WERI-Rb-1 (cell line): Measurements from ENCODE around the gene UMAD1.

Experiments used
- DNase-seq: peaks from one replicate; pipeline ENCODE4 v3.0.0-alpha.2; 2020
- H3K27ac ChIP-seq: fragments of 250-450 bp; sonication (Bioruptor Pico); 2 replicates; pipeline ENCODE4 v1.5.1; 2020; ENCODE audit warnings: mild to moderate bottlenecking, moderate library complexity
- H3K27me3 ChIP-seq: fragments of 250-450 bp; sonication (Bioruptor Pico); 2 replicates; pipeline ENCODE4 v1.5.1; 2021; ENCODE audit warnings: mild to moderate bottlenecking, low read depth, moderate library complexity; ENCODE audit not compliant: insufficient read depth, severe bottlenecking
- H3K36me3 ChIP-seq: fragments of 250-450 bp; sonication (Bioruptor Pico); 2 replicates; pipeline ENCODE4 v1.5.1; 2020; ENCODE audit warnings: mild to moderate bottlenecking, moderate library complexity
- H3K4me3 ChIP-seq: 2 replicates; pipeline ENCODE4 v1.5.1; 2011; ENCODE audit warnings: low read depth, mild to moderate bottlenecking, control low read depth, low read length
- H3K9me3 ChIP-seq: fragments of 250-450 bp; sonication (Bioruptor Pico); 2 replicates; pipeline ENCODE4 v1.5.1; 2021; ENCODE audit warnings: mild to moderate bottlenecking, moderate library complexity; ENCODE audit not compliant: severe bottlenecking
- CTCF ChIP-seq: IDR thresholded peaks from 2 replicates; pipeline ENCODE4 v1.5.1; 2011; ENCODE audit warnings: low read depth, mild to moderate bottlenecking, control low read depth, inconsistent platforms, low read length

UMAD1 gene

GRCh38 chr7:7793921-7794320 is 153.4 kb downstream of the UMAD1 start:
- Histone ChIP-seq H3K9me3 (no peaks in the 10 kb centered on the region), H3K27ac (no peak overlapping the region), H3K27me3 (no peaks in the 10 kb centered on the region), H3K36me3 (no peaks in the 10 kb centered on the region), H3K4me3 (no peak overlapping the region)
- DNase-seq = no peak
- no peak for TF ChIP-seq CTCF

GRCh38 chr7:7795203-7795602 is 154.7 kb downstream of the UMAD1 start:
- Histone ChIP-seq H3K36me3 (no peaks in the 10 kb centered on the region), H3K27me3 (no peaks in the 10 kb centered on the region), H3K27ac (no peak overlapping the region), H3K4me3 (no peak overlapping the region), H3K9me3 (no peaks in the 10 kb centered on the region)
- no peak for DNase-seq
- no peak for TF ChIP-seq CTCF

GRCh38 chr7:7795630-7796121 is 155.1 kb downstream of the UMAD1 start:
- H3K27me3 ChIP-seq = no peaks in the 10 kb centered on the region
- no peak for TF ChIP-seq CTCF

GRCh38 chr7:7798510-7798909 is 158.0 kb downstream of the UMAD1 start:
- DNase-seq = no peak
- H3K27me3 ChIP-seq = no peaks in the 10 kb centered on the region
- H3K36me3 ChIP-seq = no peaks in the 10 kb centered on the region
- TF ChIP-seq CTCF = no peak
- no peak overlapping the region for H3K4me3 ChIP-seq
- H3K27ac ChIP-seq = no peak overlapping the region
- no peaks in the 10 kb centered on the region for H3K9me3 ChIP-seq

More at GRCh38 chr7:7795630-7796121, 155.1 kb downstream of the UMAD1 start:
- no peak for DNase-seq
- H3K27ac ChIP-seq = no peak overlapping the region
- H3K9me3 ChIP-seq = no peaks in the 10 kb centered on the region
- H3K4me3 ChIP-seq = no peak overlapping the region
- no peaks in the 10 kb centered on the region for H3K36me3 ChIP-seq

- Histone ChIP-seq H3K36me3 (no peaks in the 10 kb centered on the region), H3K9me3 (no peaks in the 10 kb centered on the region), H3K27ac (no peak overlapping the region), H3K27me3 (no peaks in the 10 kb centered on the region), H3K4me3 (no peak overlapping the region)
- TF ChIP-seq CTCF = no peak
- DNase-seq = no peak
Measured at GRCh38 chr7:7799138-7799537, 158.6 kb downstream of the UMAD1 start.

GRCh38 chr7:7802531-7802930 is 162.0 kb downstream of the UMAD1 start:
- no peak overlapping the region for H3K27ac ChIP-seq
- H3K36me3 ChIP-seq = no peaks in the 10 kb centered on the region
- no peaks in the 10 kb centered on the region for H3K27me3 ChIP-seq
- H3K9me3 ChIP-seq = no peaks in the 10 kb centered on the region
- no peak for DNase-seq
- TF ChIP-seq CTCF = no peak
- no peak overlapping the region for H3K4me3 ChIP-seq
